ENCODE results near the gene TICRR.
A peak's percentile ranks its signal among the peaks of the same experiment; 100 is the strongest.

The TICRR gene

DNA sequence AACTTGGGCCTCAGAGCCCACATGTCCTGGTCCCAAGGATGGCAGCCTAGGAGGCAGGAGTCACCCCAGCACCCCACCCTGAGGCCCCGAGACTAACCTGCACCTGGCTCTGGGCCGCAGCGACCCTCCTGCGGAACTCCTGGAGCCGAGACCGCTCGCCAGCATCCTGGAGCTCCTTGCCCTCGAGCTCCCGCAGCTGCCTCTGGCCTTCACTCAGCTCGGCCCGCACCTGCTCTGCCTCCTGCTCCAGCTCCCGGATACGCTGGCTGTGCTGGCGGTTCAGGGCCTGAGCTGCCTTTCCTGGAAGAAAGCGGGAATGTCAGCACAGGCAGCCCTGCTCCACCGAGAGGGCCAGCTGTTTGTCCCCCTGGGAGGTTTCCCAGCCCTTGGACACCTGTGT, 66.8 kb downstream of the TICRR start:
- TF ChIP-seq, protein P1, sequence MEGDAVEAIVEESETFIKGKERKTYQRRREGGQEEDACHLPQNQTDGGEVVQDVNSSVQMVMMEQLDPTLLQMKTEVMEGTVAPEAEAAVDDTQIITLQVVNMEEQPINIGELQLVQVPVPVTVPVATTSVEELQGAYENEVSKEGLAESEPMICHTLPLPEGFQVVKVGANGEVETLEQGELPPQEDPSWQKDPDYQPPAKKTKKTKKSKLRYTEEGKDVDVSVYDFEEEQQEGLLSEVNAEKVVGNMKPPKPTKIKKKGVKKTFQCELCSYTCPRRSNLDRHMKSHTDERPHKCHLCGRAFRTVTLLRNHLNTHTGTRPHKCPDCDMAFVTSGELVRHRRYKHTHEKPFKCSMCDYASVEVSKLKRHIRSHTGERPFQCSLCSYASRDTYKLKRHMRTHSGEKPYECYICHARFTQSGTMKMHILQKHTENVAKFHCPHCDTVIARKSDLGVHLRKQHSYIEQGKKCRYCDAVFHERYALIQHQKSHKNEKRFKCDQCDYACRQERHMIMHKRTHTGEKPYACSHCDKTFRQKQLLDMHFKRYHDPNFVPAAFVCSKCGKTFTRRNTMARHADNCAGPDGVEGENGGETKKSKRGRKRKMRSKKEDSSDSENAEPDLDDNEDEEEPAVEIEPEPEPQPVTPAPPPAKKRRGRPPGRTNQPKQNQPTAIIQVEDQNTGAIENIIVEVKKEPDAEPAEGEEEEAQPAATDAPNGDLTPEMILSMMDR (IDR thresholded peaks at IDR 0.05; ENCODE audit: control insufficient read depth, insufficient read depth, low read depth, low read length, missing control alignments), result no peak
- DNase-seq (ENCODE audit: low read depth), result no peak
- no peak overlapping the region for H3K4me3 ChIP-seq (ENCODE audit: control insufficient read depth, low read depth, low read length)

- no peak for DNase-seq (ENCODE audit: low read depth)
- H3K4me3 ChIP-seq (ENCODE audit: control insufficient read depth, low read depth, low read length), result no peak overlapping the region
Observed at GRCh38 chr15:89645680-89646079, 70.4 kb downstream of the TICRR start.

GRCh38 chr15:89646416-89647141, 71.3 kb downstream of the TICRR start:
- DNase-seq (ENCODE audit: low read depth), result no peak
- TF ChIP-seq, protein P1 (IDR thresholded peaks at IDR 0.05; ENCODE audit: control insufficient read depth, insufficient read depth, low read depth, low read length, missing control alignments), result no peak
- no peak overlapping the region for H3K4me3 ChIP-seq (ENCODE audit: control insufficient read depth, low read depth, low read length)

More at GRCh38 chr15:89645680-89646079, 70.4 kb downstream of the TICRR start:
- TF ChIP-seq, protein P1 (IDR thresholded peaks at IDR 0.05; ENCODE audit: control insufficient read depth, insufficient read depth, low read depth, low read length, missing control alignments), result no peak

DNA sequence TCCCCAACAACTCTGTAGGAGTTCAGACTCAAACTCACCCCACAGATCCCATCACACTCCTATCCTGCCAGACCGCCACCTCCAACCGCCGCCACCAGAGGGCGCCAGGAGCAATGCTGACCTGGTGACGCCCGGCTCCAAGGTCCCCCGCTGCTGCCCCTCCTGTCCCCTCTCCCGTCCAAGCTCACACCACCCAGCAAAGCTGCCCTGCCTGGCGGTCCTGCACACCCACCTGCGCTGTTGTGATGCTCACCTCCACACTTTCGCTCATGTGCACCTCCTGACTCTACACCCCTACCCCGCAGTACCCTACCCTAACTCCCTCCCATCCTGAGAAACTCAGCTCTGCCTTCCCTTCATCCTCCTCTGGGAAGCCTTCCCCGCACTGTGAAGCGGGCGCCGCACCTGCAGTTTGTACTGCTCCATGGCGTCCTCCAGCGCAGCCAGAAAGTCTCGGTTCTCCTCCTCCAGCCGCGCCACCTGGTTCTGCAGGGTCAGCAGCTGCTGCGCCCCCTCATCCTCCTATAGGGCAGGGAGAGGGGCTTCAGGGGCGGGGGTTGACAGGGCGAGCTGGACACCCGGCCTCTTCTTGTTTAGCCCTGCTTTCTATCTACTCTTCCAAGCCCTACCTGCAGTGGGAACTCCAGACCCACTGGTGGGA, 72.1 kb downstream of the TICRR start:
- no peak overlapping the region for H3K4me3 ChIP-seq (ENCODE audit: control insufficient read depth, low read depth, low read length)
- TF ChIP-seq, protein P1 (IDR thresholded peaks at IDR 0.05; ENCODE audit: control insufficient read depth, insufficient read depth, low read depth, low read length, missing control alignments), result peak; percentile 91
- no peak for DNase-seq (ENCODE audit: low read depth)

DNA sequence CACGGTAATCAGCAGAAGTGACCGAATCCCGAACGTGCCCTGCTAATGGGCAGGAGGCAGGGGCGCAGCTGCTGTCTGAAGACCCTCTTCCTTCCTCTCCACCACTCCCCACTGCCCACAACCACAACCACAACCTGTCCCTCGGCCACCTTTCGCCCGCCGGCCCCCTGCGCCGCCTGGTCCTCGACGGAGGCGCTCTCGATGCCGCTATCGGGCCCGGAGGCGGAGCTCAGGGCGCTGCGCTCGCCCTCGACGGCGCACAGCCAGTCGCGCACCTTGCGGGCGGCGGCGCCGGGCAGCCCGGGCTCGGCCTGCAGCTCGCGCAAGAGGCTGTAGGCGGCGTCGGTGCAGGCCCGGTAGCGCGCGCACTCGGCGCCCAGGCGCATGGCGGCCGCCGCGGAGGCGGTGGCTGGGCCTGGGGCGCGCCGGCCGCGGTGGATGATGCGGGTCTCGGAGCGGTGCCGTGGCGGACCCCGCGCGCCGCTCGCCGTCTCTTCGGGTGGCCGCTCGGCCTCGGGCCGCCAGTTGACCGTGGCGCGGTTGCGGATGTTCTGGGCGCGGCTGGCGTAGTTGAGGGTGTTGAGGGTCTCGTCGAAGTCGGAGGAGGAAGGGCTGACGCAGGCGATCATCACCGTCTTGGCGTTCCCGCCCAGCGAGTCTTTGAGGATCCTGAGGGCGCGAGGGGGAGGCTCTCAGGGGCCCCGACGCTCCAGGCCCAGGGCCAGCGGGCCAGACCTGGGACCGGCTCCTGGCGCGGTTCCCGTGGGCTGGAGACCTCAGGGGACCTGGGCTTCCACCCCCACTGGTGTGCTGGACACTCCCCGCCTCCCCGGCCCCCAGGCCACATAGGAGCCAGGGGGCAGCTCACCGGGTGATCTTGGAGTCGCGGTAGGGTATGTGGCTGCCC, 73.1 kb downstream of the TICRR start:
- TF ChIP-seq, protein P1 (IDR thresholded peaks at IDR 0.05; ENCODE audit: control insufficient read depth, insufficient read depth, low read depth, low read length, missing control alignments), result no peak
- no peak overlapping the region for H3K4me3 ChIP-seq (ENCODE audit: control insufficient read depth, low read depth, low read length)
- no peak for DNase-seq (ENCODE audit: low read depth)

- no peak for DNase-seq (ENCODE audit: low read depth)
- TF ChIP-seq, protein P1 (IDR thresholded peaks at IDR 0.05; ENCODE audit: control insufficient read depth, insufficient read depth, low read depth, low read length, missing control alignments), result no peak
- H3K4me3 ChIP-seq (ENCODE audit: control insufficient read depth, low read depth, low read length), result no peak overlapping the region
Observed at GRCh38 chr15:89649013-89649625, 73.8 kb downstream of the TICRR start.
